ENCODE data around the gene SLC25A15. TPM values are rescaled to one million over a fixed set of nuclear protein-coding genes. Genes with fewer than 3 reads are reported as not detected.
"Not testable (repeated sequence)": the region's sequence is repeated elsewhere in the genome, so short reads cannot be mapped to it uniquely, and the experiment has no call there.

Gene SLC25A15
- polyA plus RNA-seq, 1 of the 3 experiments (the other 2 are of a cell fraction): 15.2 TPM

- TF ChIP-seq ZBTB33 (IDR thresholded peaks at IDR 0.05; ENCODE audit: borderline replicate concordance, low read depth): no peak
Measured at GRCh38 chr13:40786568-40786996, 2.8 kb upstream of the SLC25A15 start (continued).

GRCh38 chr13:40787062-40787461 lies 2.3 kb upstream of the SLC25A15 start:
- TF ChIP-seq GATA2 (CRISPR knock-in tag; IDR thresholded peaks at IDR 0.05): no peak
- no peak for TF ChIP-seq ELF1 (IDR thresholded peaks at IDR 0.05)
- TF ChIP-seq USF1 (IDR thresholded peaks at IDR 0.05; ENCODE audit: borderline replicate concordance, low read depth): no peak
- no peak for TF ChIP-seq RFX5 (IDR thresholded peaks at IDR 0.05; ENCODE audit: low read length)
- TF ChIP-seq TAF1 (IDR thresholded peaks at IDR 0.05; ENCODE audit: borderline replicate concordance, low read depth, low read length): no peak
- TF ChIP-seq IRF3 (IDR thresholded peaks at IDR 0.05; ENCODE audit: low read depth, low read length): no peak
- TF ChIP-seq EP300 (IDR thresholded peaks at IDR 0.05; ENCODE audit: borderline replicate concordance in 1 of 2, low read depth in 1 of 2, low read length in 1 of 2): no peak
- Histone ChIP-seq H2AFZ (ENCODE audit: low read depth) (no peak overlapping the region), H3K27me3 (ENCODE audit: insufficient read depth) (no peaks in the 10 kb centered on the region), H3K4me3 (ENCODE audit: low read depth in 2 of 2, low read length in 1 of 2) (no peak overlapping the region), H3K36me3 (replicated peaks in 1 of 2; ENCODE audit: control insufficient read depth in 1 of 2, insufficient read depth in 2 of 2, low read length in 1 of 2) (no peaks in the 10 kb centered on the region), H3K4me1 (ENCODE audit: control insufficient read depth in 1 of 2, insufficient read depth in 2 of 2, low read depth in 1 of 2, low read length in 1 of 2) (no peaks in the 10 kb centered on the region; a peak in 1 of 4 replicates), H4K20me1 (ENCODE audit: insufficient read depth) (no peaks in the 10 kb centered on the region), H3K27ac (ENCODE audit: low read depth in 2 of 2, low read length in 1 of 2) (no peak overlapping the region), H3K9me2 (no peaks in the 10 kb centered on the region), H3F3A (replicated peaks; ENCODE audit: insufficient read depth) (peaks cover 3% of the 10 kb centered on the region), H3K9ac (no peak overlapping the region), H3K79me2 (ENCODE audit: insufficient read depth) (peaks cover 23% of the 10 kb centered on the region), H3K9me3 (no peaks in the 10 kb centered on the region), H3K4me2 (no peak overlapping the region)
- no peak for DNase-seq
- WGBS (ENCODE audit: low lambda C conversion rate): 96% methylated on average over 5 of the region's 5 CpGs
- ChIA-PET POLR2A (no interaction called here), CTCF (interaction anchor here (2.5 kb wide), 1 partner anchor 10 kb away, joined by 14 read pairs; no protein-coding TSS in a partner anchor)

GRCh38 chr13:40788540-40789274 lies 704 bp upstream of the SLC25A15 start:
- Histone ChIP-seq H3K4me2 (peak overlapping the region; percentile 84), H3K4me3 (ENCODE audit: low read depth in 2 of 2, low read length in 1 of 2) (peak overlapping the region; percentile 70 to 83), H2AFZ (ENCODE audit: low read depth) (peak overlapping the region; percentile 92), H3K27ac (ENCODE audit: low read depth in 2 of 2, low read length in 1 of 2) (peak overlapping the region; percentile 81 to 83), H3K79me2 (ENCODE audit: insufficient read depth) (peaks cover 31% of the 10 kb centered on the region), H3K4me1 (ENCODE audit: control insufficient read depth in 1 of 2, insufficient read depth in 2 of 2, low read depth in 1 of 2, low read length in 1 of 2) (peaks cover 0 to 11% of the 10 kb centered on the region in 2 experiments; a peak in 1 of 4 replicates), H3K9ac (peak overlapping the region; percentile 89)
- DNase-seq; H3K36me3 ChIP-seq (replicated peaks in 1 of 2; ENCODE audit: control insufficient read depth in 1 of 2, insufficient read depth in 2 of 2, low read length in 1 of 2); H4K20me1 ChIP-seq (ENCODE audit: insufficient read depth); H3K9me2 ChIP-seq; H3F3A ChIP-seq (replicated peaks; ENCODE audit: insufficient read depth); H3K9me3 ChIP-seq; H3K27me3 ChIP-seq (ENCODE audit: insufficient read depth): not testable (repeated sequence)
- ChIA-PET POLR2A (interaction anchor here (0.7 to 1.9 kb wide), 7 partner anchors 9 to 1465 kb away, joined by 3 to 13 read pairs (median 3); no protein-coding TSS in a partner anchor), CTCF (interaction anchor here (0.7 to 2.5 kb wide), 13 partner anchors 9 to 407 kb away, joined by 3 to 14 read pairs (median 4); partner anchors contain the start of gene WBP4)
- 61% methylated on average over 16 of the region's 18 CpGs for WGBS (ENCODE audit: low lambda C conversion rate)

Data from SK-N-SH (cell line).